HEK293 (cell line): ENCODE measurements around the gene TMEM174.

Experiments
- BCL11A ChIP-seq: fragments of 450-650 bp; formaldehyde crosslinking; IDR thresholded peaks from 2 replicates; pipeline ENCODE4 v1.5.1; 2016; ENCODE audit warnings: low read depth, missing biosample characterization, missing genetic modification characterization
- GLIS1 ChIP-seq: fragments of 450-650 bp; formaldehyde crosslinking; IDR thresholded peaks from 2 replicates; pipeline ENCODE4 v1.5.1; 2016; ENCODE audit warnings: missing biosample characterization, missing genetic modification characterization
- IKZF3 ChIP-seq: fragments of 450-650 bp; IDR thresholded peaks from 2 replicates; pipeline ENCODE4 v1.5.0; 2018; ENCODE audit warnings: missing biosample characterization, mild to moderate bottlenecking, missing genetic modification characterization, moderate library complexity
- REST ChIP-seq: fragments of 450-650 bp; formaldehyde crosslinking; IDR thresholded peaks from 2 replicates; pipeline ENCODE4 v1.5.1; 2016; ENCODE audit warnings: missing biosample characterization, missing genetic modification characterization
- WT1 ChIP-seq: fragments of 450-650 bp; formaldehyde crosslinking; IDR thresholded peaks from 2 replicates; pipeline ENCODE4 v1.5.1; 2016; ENCODE audit warnings: missing biosample characterization, missing genetic modification characterization
- ZEB2 ChIP-seq: fragments of 450-650 bp; formaldehyde crosslinking; IDR thresholded peaks from 2 replicates; pipeline ENCODE4 v1.5.1; 2016; ENCODE audit warnings: missing biosample characterization, missing genetic modification characterization
- ZFP37 ChIP-seq: fragments of 450-650 bp; formaldehyde crosslinking; IDR thresholded peaks from 2 replicates; pipeline ENCODE4 v1.5.1; 2016; ENCODE audit warnings: missing biosample characterization, missing genetic modification characterization
- ZIC2 ChIP-seq: fragments of 450-650 bp; formaldehyde crosslinking; IDR thresholded peaks from 2 replicates; pipeline ENCODE4 v1.5.1; 2016; ENCODE audit warnings: missing biosample characterization, missing genetic modification characterization
- ZNF10 ChIP-seq: fragments of 450-650 bp; formaldehyde crosslinking; IDR thresholded peaks from 2 replicates; pipeline ENCODE4 v1.5.1; 2017; ENCODE audit warnings: missing biosample characterization, missing genetic modification characterization
- ZNF114 ChIP-seq: fragments of 450-650 bp; formaldehyde crosslinking; IDR thresholded peaks from 2 replicates; pipeline ENCODE4 v1.5.0; 2017; ENCODE audit warnings: missing biosample characterization, missing genetic modification characterization
- ZNF184 ChIP-seq: fragments of 450-650 bp; IDR thresholded peaks from 2 replicates; pipeline ENCODE4 v1.5.1; 2018; ENCODE audit warnings: missing biosample characterization, mild to moderate bottlenecking, missing genetic modification characterization
- ZNF223 ChIP-seq: fragments of 450-650 bp; formaldehyde crosslinking; IDR thresholded peaks from 2 replicates; pipeline ENCODE4 v1.5.1; 2016; ENCODE audit warnings: missing biosample characterization, missing genetic modification characterization
- ZNF280D ChIP-seq: fragments of 450-650 bp; formaldehyde crosslinking; IDR thresholded peaks from 2 replicates; pipeline ENCODE4 v1.5.1; 2016; ENCODE audit warnings: missing biosample characterization, missing genetic modification characterization
- ZNF366 ChIP-seq: fragments of 450-650 bp; formaldehyde crosslinking; conservative IDR thresholded peaks from 2 replicates; pipeline ENCODE4 v1.5.1; 2016; ENCODE audit warnings: missing biosample characterization, missing genetic modification characterization
- ZNF488 ChIP-seq: fragments of 450-650 bp; formaldehyde crosslinking; IDR thresholded peaks from 2 replicates; pipeline ENCODE4 v1.5.1; 2016; ENCODE audit warnings: missing biosample characterization, missing genetic modification characterization
- ZNF501 ChIP-seq: fragments of 450-650 bp; formaldehyde crosslinking; IDR thresholded peaks from 2 replicates; pipeline ENCODE4 v1.5.1; 2016; ENCODE audit warnings: missing biosample characterization, missing genetic modification characterization
- ZNF549 ChIP-seq: fragments of 450-650 bp; IDR thresholded peaks from 2 replicates; pipeline ENCODE4 v1.5.1; 2018; ENCODE audit warnings: missing biosample characterization, missing genetic modification characterization, mild to moderate bottlenecking, inconsistent platforms, moderate library complexity
- ZNF561 ChIP-seq: fragments of 450-650 bp; IDR thresholded peaks from 2 replicates; pipeline ENCODE4 v1.5.1; 2018; ENCODE audit warnings: missing biosample characterization, missing genetic modification characterization, borderline replicate concordance
- ZNF596 ChIP-seq: fragments of 450-650 bp; IDR thresholded peaks from 2 replicates; pipeline ENCODE4 v1.5.0; 2018; ENCODE audit warnings: missing biosample characterization, mild to moderate bottlenecking, missing genetic modification characterization, moderate library complexity
- ZNF677 ChIP-seq: fragments of 450-650 bp; IDR thresholded peaks from 2 replicates; pipeline ENCODE4 v1.5.0; 2018; ENCODE audit warnings: missing biosample characterization, mild to moderate bottlenecking, missing genetic modification characterization, moderate library complexity
- ZNF707 ChIP-seq: fragments of 450-650 bp; formaldehyde crosslinking; IDR thresholded peaks from 2 replicates; pipeline ENCODE4 v1.5.1; 2016; ENCODE audit warnings: missing biosample characterization, missing genetic modification characterization
- ZNF791 ChIP-seq: fragments of 450-650 bp; formaldehyde crosslinking; IDR thresholded peaks from 2 replicates; pipeline ENCODE4 v1.5.1; 2016; ENCODE audit warnings: missing biosample characterization, missing genetic modification characterization
- ZNF792 ChIP-seq: fragments of 450-650 bp; formaldehyde crosslinking; IDR thresholded peaks from 2 replicates; pipeline ENCODE4 v1.5.1; 2016; ENCODE audit warnings: missing biosample characterization, missing genetic modification characterization
- ZSCAN18 ChIP-seq: fragments of 450-650 bp; formaldehyde crosslinking; IDR thresholded peaks from 2 replicates; pipeline ENCODE4 v1.5.1; 2016; ENCODE audit warnings: missing biosample characterization, missing genetic modification characterization
- ZSCAN23 ChIP-seq: fragments of 450-650 bp; formaldehyde crosslinking; IDR thresholded peaks from 2 replicates; pipeline ENCODE4 v1.5.1; 2016; ENCODE audit warnings: missing biosample characterization, missing genetic modification characterization
- ZXDB ChIP-seq: fragments of 450-650 bp; formaldehyde crosslinking; IDR thresholded peaks from 2 replicates; pipeline ENCODE4 v1.5.1; 2016; ENCODE audit warnings: missing biosample characterization, missing genetic modification characterization
- TF ChIP-seq, protein P1 (sequence below): fragments of 450-650 bp; formaldehyde crosslinking; IDR thresholded peaks from 2 replicates; pipeline ENCODE4 v1.5.1; 2016; ENCODE audit warnings: missing biosample characterization, missing genetic modification characterization
- TF ChIP-seq, protein P2 (sequence below): fragments of 450-650 bp; formaldehyde crosslinking; IDR thresholded peaks from 2 replicates; pipeline ENCODE4 v1.5.1; 2016; ENCODE audit warnings: missing biosample characterization, missing genetic modification characterization

TMEM174 gene

DNA sequence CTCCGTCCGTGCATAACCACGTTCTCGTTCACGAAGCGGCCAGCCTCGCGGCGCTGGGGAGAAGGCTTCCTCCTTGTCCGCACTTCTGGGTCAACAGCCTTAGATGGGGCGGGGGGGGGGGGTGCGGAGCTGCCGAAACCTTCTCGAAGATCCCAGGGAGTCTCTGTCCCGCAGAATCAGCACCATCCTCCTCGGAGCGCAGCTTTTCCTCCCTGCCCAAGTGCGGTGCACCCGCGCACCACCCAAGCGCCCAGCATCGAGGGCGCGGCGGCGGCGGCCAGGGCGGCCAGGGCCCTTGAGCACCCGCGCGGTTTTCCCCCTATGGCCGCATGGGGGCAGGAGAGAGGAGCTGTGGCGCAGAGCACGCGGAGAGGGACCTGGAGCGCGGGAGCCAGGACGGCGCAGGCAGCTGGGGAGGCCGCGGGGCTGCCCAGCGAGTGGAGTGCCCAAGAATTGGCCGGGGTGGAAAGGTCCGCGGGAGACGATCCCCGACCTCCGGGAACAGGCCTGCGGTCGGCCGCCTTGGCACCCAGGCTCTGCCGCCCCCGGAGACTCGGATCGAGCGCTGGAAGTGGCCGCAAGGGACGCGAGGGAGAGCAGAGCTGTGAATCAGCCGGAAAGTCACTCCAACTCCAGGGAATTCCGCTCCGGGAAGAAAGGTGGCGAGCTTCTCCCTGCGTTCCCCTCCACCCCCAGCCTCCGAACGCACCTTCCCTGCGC, 43.1 kb downstream of the TMEM174 start (continued):
- no peak; the same call in 1 of the 2 replicates for TF ChIP-seq ZNF223
- TF ChIP-seq ZNF10 (tag by site-specific recombination): no peak
- no peak for TF ChIP-seq ZNF791 (tag by site-specific recombination)
- TF ChIP-seq ZNF561 (tag by site-specific recombination): peak; percentile 95
- no peak for TF ChIP-seq ZNF114 (tag by site-specific recombination)
- no peak for TF ChIP-seq ZNF549 (tag by site-specific recombination)
- TF ChIP-seq, protein P1, sequence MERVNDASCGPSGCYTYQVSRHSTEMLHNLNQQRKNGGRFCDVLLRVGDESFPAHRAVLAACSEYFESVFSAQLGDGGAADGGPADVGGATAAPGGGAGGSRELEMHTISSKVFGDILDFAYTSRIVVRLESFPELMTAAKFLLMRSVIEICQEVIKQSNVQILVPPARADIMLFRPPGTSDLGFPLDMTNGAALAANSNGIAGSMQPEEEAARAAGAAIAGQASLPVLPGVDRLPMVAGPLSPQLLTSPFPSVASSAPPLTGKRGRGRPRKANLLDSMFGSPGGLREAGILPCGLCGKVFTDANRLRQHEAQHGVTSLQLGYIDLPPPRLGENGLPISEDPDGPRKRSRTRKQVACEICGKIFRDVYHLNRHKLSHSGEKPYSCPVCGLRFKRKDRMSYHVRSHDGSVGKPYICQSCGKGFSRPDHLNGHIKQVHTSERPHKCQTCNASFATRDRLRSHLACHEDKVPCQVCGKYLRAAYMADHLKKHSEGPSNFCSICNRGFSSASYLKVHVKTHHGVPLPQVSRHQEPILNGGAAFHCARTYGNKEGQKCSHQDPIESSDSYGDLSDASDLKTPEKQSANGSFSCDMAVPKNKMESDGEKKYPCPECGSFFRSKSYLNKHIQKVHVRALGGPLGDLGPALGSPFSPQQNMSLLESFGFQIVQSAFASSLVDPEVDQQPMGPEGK: peak; percentile 91
- TF ChIP-seq, protein P2, sequence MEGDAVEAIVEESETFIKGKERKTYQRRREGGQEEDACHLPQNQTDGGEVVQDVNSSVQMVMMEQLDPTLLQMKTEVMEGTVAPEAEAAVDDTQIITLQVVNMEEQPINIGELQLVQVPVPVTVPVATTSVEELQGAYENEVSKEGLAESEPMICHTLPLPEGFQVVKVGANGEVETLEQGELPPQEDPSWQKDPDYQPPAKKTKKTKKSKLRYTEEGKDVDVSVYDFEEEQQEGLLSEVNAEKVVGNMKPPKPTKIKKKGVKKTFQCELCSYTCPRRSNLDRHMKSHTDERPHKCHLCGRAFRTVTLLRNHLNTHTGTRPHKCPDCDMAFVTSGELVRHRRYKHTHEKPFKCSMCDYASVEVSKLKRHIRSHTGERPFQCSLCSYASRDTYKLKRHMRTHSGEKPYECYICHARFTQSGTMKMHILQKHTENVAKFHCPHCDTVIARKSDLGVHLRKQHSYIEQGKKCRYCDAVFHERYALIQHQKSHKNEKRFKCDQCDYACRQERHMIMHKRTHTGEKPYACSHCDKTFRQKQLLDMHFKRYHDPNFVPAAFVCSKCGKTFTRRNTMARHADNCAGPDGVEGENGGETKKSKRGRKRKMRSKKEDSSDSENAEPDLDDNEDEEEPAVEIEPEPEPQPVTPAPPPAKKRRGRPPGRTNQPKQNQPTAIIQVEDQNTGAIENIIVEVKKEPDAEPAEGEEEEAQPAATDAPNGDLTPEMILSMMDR (tag by site-specific recombination): peak; percentile 99
- peak; percentile 68; the same call in 1 of the 2 replicates for TF ChIP-seq ZSCAN23 (tag by site-specific recombination)
- TF ChIP-seq ZNF677 (tag by site-specific recombination): no peak
- TF ChIP-seq REST: peak; percentile 63; the same call in 1 of the 2 replicates
- TF ChIP-seq ZSCAN18 (tag by site-specific recombination): no peak
- 0 out of 2 replicates have a peak, but pooled peaks have one; percentile 26 for TF ChIP-seq ZNF596
- peak; percentile 99 for TF ChIP-seq ZFP37 (tag by site-specific recombination)
- TF ChIP-seq ZNF488 (tag by site-specific recombination): no peak
- TF ChIP-seq BCL11A: peak; percentile 65; the same call in 1 of the 2 replicates
- TF ChIP-seq ZNF366: peak; percentile 51
- TF ChIP-seq WT1 (tag by site-specific recombination): no peak; the same call in 1 of the 2 replicates
- peak; percentile 63 for TF ChIP-seq ZIC2 (tag by site-specific recombination)
- TF ChIP-seq ZNF184 (tag by site-specific recombination): no peak
- TF ChIP-seq GLIS1 (tag by site-specific recombination): peak; percentile 82
- no peak for TF ChIP-seq ZNF280D (tag by site-specific recombination)
- TF ChIP-seq ZEB2 (tag by site-specific recombination): peak; percentile 91
- TF ChIP-seq ZXDB (tag by site-specific recombination): peak; percentile 91
- peak; percentile 95 for TF ChIP-seq ZNF501 (tag by site-specific recombination)
- TF ChIP-seq ZNF707: no peak
- peak; percentile 87 for TF ChIP-seq IKZF3
- no peak for TF ChIP-seq ZNF792 (tag by site-specific recombination)
